ENCODE measurements around the gene DNMT3A.
A peak's percentile ranks its signal among the peaks of the same experiment; 100 is the strongest.
"Not testable (repeated sequence)": the region's sequence is repeated elsewhere in the genome, so short reads cannot be mapped to it uniquely, and the experiment has no call there.

The DNMT3A gene

DNA sequence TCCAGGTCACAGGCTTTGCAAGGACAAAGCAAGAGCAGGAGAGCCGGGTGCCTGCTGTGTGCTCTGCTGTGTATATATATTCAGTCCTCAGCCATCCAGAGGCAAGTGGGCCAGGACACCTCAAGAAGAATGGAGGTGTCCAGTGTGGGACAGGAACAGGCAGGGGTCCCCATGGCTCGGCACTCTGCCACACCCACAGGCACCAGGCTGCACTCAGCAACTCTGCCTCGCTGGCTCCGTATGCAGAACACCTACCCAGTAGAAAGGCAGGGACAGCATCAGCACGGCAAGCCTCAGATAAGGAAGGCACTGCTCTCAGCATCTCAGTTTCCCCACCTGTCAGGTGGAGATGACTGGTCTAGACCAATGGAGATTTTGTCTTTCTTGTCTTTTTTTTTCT, 57.8 kb downstream of the DNMT3A start:
- no peak for DNase-seq (ENCODE audit: low read depth)

DNA sequence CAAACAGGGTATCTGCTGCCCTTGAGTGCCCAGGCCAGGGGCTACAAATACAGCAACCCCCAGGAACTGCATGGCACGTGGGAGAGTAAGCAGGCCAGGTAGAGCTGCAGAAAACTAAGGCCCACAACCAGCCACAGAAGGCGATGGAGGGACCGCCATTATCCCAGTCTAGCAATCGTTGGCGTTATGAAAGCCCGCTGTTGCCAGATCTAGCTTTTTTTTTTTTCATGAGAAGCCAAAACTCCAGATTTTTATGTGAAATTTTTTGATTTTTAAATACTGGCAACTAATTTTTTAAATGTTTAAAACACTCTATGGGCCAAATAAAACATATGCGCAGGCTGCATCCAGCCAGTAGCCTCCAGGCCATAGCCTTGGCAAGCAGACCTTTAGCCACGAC, 59.8 kb downstream of the DNMT3A start:
- no peak for DNase-seq (ENCODE audit: low read depth)

DNA sequence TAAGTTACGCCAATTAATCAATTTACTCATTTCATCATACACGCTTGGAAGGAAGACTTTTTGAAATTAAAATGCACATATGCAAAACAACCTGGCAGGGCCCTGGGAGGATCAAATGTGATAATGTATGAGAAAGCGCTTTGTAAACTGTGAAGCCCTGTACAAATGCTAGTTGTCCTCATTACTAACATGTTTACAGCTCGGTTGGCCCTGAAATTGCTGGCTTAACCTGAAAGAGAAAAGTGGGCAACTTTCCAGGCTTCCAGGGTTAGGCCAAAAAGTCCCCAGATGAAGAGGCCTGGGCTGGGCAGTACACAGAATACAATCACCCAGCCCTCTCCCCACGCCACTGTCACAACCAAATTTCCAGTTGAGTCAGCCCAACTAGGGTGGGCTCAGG, 60.2 kb downstream of the DNMT3A start:
- no peak for DNase-seq (ENCODE audit: low read depth)

DNA sequence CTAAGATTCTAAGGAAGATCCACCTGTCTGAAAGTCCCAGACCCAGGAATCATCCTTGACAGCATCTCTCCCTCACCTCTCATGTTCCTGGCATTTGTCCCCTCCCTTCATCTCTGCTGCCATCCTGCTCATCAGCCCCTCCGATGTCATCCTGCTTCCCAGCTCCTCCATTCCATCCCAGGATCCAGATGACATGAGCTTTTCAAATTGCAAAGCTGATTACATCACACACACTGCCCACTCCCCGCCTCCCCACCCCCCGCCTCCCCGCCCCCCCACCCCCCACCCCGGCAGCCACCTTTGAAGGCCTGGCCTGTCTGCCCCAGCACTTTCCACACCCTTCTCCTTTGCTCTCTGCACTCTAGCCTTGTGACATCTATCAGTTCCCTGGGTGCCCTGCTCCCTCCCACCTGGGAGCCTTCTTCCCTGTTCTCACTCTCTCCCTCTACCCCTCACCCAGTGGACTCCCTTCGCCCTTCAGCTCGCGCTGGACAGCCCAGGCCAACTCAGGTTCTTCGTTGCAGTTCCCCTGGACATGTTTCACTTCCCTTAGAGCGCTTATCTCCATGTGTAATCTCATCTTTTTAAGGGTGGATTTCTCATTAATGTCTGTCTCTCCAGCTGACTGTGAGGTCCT, 61.6 kb downstream of the DNMT3A start:
- no peak for DNase-seq (ENCODE audit: low read depth)

DNA sequence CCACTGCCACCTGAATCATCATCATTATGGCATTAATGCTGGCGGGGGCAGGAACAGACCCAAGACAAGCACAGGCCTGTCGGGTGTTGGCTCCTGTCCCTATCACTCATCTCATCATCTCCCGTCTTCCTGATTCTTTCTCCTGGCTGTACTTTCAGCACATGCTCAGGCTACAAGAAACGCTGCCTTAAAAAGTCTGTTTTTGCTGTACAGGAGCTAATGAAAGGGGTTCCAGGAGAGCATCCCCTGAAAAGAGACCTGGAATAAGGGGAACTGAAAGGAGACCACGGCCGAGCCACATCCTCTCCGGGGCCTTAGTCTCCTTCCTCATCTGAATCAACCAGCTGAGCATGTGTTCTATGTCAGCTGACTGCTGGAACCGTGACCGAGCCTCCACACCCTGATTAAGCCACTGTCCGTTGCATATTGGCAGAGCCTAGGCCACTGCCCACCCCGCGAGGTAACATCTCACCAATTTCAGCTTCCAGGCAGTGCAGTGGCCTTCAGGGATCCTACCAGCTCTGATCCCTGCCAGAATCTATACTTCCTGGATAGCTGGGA, 62.6 kb downstream of the DNMT3A start:
- DNase-seq (ENCODE audit: low read depth): no peak

DNA sequence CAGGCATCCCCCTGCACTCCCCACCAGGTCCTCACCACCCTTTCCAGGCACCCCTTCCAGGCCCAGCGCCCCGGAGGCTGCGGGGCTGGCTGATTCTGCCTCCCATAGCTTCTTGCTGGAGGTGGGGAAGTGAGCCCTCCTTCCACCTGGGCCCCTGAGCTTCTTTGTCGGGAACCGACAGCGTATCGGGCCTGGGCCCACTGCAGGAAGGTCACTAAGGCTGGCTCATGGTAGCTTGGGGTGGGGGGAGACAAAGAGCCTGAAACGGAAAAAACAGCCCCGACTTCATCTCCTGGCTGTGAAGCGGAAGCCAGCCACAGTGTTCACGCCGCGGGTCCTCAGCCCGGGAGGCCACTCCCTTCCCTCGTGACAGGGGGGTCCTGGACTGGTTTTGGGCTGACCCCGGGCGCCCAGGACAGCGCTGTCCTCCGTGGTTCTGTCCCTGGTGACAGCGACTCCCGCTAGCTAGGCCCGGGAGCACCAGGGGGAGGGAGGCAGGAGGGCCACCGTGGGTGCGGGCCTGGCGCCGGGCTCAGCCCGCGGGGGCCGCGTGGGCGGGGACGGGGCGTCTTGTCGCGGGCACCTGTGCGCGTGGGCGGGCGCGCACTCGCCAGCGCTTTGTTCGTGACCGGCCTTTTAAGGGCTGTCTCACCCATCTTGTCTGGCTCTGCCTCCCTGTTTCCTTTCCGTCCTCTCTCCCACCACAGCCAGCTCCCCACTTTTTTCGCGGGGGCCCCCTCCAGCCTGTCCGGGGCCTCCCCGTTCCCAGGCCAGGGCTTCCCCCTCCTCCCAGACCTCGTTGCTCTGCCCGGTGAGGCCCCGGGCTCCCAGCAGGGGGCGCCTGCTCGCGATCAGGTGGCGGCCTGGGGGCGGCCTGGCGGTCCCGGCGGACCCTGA, 64.9 kb downstream of the DNMT3A start:
- DNase-seq (ENCODE audit: low read depth): peak; percentile 64

DNA sequence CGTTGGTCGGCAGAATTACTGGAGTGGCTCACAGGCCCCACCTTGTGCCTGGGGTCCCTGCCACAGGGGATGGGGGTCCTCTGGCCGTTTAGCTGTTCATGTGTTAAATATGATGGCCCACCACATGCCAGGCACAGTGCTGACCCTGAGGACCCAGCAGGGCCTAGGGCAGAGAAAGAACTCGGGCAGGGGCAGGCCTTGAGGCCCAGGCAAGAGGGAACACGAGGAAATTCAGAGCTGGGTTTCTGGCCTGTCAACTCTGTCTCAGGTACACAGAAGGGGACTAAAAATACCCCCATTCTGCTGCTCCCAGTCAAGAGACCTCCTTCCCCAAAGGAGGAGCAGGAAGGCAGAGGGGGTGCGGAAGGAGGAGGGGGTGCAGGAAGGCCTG, 66.2 kb downstream of the DNMT3A start:
- no peak for DNase-seq (ENCODE audit: low read depth)

DNA sequence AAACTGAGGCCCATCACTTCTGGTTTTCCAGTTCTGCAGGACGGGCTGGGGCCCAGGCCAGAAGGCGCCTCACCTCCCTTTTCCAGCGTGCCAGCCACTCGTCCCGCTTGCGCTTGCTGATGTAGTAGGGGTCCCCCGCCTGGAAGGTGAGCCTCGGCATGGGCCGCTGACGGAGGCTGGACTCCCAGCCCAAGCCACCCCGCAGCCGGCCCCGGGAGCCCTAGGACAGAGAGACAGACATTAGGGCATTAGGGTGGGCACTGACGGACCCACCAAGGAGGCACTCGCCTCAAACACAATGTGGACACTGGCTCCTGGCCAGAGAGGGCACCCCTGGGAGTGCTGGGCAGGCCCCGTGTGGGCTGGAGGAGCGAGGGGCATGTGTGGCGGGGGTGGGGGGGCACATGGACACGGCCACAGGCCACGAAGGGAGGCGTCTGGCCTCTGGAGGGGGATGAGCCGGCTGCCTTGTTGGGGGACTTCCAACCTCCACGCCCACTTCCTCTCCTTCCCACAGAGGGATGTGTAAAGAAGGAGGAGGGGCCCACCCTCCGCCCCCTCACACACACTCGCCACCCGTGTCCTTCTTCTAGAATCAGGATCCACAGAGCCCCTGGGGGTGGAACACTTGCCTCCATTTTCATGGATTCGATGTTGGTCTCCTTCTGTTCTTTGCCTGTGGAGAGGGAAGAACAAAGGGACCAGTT, 66.7 kb downstream of the DNMT3A start:
- no peak for DNase-seq (ENCODE audit: low read depth)

DNA sequence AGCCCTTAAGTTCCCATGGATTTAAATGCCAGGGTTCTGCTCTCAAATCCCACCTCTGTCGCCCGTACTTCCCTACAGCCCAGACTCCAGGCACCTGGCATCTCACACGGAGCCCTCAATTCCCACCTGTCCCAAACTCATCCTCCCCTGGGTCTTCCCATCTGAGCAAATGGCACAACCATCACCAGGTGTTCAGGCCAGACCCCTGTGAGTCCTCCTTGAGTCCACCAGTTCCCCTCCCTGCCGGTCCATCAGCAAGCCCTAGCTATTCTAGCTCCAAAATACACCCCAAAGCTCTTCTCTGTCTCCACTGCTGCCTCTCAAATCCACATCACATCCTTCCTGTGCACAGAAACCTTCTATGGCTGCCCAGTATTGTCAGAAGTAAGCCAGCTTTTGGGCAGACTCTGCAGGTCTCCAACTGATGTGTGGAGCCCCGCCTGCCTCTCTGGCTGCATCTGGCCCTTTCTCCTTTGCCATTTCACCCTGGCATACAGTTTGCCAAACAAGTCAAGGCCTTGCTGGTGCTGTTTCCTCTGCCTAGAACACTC, 67.7 kb downstream of the DNMT3A start:
- no peak for DNase-seq (ENCODE audit: low read depth)

DNA sequence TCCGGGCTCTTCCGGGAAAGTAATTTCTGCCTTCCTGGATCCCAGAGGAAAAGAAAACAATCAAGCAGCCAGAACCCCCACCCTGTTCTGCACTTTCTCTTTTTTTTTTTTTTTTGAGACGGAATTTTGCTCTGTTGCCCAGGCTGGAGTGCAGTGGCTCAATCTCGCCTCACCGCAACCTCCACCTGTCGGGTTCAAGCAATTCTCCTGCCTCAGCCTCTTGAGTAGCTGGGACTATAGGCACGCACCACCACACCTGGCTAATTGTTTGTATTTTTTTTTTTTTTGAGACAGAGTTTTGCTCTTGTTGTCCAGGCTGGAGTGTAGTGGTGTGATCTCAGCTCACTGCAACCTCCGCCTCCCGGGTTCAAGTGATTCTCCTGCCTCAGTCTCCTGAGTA, 69.0 kb downstream of the DNMT3A start:
- not testable (repeated sequence) for DNase-seq (ENCODE audit: low read depth)

DNA sequence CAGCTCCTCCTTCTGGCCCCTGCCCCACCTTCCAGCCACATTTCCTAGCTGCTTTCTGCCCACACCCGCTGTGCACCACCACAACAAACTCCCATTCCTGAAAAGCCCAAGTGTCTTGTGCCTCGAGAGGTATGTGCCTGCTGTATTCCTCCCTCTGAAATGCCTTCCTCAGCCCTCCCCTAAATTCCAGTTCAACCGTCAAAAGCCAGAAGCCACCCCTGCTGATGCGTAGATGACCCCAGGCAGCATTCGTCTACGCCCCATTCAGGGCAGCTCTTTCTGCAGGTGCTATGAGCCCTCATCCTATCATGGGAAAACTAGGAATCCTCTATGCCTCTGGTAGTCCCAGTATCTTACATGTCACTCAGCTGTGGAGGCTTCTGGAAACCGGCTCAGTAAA, 71.7 kb downstream of the DNMT3A start:
- no peak for DNase-seq (ENCODE audit: low read depth)

DNA sequence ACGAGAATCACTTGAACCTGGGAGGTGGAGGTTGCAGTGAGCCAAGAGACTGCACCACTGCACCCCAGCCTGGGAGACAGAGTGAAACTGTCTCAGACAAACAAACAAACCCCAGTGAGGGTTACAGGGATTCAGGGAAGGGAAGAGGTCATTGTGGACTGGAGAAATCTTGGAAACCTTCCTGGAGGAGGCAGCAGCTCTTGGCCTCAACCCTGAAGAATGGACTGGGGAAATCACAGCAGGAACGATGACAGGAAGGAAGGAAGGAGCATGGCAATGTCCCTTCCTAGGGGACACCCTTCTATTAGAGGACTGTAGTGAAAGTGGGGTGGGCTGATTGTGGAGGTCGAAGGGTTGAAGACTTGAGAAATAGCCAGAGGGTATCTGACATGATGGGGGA, 72.5 kb downstream of the DNMT3A start:
- no peak for DNase-seq (ENCODE audit: low read depth)

DNA sequence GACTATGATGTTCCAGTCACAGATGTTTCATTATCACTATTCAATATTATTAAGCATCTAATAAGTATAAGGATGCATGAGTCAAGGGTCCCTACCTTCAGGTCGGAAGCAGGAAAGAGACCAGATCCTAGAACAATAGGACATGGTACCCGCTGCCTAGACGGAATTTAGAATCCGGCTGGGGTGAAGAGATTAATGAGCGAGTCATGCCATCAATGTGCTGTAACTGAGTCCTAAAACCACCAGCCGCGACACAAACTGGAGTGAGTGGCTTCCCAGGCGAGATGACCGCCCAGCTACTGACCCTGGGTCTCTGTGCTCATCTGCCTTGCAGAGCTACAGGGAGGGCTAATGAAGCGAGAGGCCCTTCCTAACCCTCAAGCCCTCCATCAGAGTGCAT, 73.6 kb downstream of the DNMT3A start:
- DNase-seq (ENCODE audit: low read depth): no peak

DNA sequence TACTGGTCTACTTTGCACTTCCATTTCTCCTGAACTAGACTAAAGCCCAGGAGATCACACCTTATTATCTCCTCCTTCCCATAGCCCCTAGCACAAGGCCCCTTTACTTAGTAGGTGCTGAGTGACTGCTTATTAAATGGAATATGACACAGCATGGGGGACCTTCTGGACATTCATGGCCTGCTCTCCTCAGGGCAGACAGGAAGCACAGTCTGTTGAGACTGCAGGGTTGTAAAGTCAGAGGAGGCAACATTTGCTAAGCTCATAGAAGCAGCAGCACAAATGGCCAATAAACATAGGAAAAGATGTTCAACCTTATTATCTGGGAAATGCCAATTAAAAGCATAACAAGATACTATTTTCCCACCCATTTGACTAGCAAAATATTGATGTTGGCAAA, 75.3 kb downstream of the DNMT3A start:
- DNase-seq (ENCODE audit: low read depth): no peak

DNA sequence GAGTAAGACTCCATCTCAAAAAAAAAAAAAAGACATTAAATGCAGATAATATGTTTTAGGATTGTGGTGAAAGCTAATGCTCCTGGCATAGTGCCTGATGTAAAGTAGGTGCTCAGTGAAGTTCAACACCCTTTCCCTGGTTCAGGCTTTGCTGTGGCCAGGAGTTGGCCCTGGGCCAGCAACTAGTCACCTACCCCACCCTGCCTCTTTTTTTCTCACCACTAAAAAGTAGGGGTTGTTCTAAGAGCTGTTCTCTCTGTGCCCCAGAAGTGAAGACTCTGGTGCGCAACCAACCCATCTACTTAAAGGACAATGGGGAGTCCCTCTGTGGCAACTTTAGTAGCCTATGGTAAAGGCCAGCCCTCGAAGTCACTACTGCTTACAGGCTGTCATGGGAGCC, 75.9 kb downstream of the DNMT3A start:
- no peak for DNase-seq (ENCODE audit: low read depth)

DNA sequence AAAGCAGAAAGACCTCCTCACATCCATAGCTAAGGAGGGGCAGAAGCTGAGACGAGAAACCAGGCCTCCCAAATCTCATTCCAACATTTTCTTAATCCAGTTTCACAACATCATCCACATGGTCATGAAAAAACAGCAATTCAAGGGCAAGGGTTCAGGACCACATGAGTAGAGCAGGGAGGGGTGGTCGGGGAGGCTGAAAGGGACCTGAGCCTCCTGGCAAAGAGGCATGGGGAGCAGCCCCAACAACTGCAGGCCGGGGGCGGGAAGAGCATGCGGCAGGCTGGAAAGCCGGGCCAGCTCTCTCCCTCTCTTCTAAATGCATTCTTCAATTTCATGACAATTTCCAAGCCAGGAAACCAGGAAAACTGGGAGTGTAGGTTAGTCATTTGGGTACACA, 76.7 kb downstream of the DNMT3A start:
- DNase-seq (ENCODE audit: low read depth): no peak

DNA sequence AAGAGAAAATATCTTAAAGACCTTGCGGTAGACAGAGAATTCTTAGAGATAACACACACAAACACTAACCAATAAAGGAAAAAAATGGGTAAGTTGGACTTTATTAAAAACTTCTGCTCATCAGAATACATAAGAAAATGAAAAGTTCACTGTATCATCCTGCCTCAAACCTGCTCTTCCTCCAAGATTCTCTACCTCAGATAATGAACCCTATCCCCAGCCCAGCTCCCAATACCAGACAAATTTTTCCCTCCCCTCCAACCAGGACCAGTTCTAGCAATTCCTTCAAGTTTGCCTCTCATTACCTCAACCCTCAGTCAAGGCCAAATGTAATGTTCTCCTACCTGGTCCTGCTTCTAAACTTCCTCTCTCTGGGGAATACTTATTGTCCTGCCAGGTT, 79.4 kb downstream of the DNMT3A start:
- no peak for DNase-seq (ENCODE audit: low read depth)

DNA sequence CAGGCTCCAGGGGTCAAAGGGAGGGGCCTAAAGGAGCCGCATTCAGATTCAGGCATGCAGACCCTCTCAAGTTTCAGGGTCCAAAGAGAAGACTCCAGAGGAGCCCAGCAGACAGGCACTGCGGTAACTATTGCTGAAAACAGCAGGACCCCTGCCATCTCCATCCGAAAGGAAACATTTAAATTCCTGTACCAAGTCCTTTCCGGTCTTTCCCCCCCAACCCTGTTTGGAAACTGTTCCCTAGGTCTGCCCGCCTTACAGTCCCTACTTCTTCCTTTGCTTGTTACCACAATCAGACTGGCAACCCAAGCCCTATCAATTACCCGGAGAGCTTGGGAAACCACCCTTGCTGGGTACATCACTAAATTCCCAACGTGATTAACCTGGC, 82.0 kb downstream of the DNMT3A start:
- no peak for DNase-seq (ENCODE audit: low read depth)

DNA sequence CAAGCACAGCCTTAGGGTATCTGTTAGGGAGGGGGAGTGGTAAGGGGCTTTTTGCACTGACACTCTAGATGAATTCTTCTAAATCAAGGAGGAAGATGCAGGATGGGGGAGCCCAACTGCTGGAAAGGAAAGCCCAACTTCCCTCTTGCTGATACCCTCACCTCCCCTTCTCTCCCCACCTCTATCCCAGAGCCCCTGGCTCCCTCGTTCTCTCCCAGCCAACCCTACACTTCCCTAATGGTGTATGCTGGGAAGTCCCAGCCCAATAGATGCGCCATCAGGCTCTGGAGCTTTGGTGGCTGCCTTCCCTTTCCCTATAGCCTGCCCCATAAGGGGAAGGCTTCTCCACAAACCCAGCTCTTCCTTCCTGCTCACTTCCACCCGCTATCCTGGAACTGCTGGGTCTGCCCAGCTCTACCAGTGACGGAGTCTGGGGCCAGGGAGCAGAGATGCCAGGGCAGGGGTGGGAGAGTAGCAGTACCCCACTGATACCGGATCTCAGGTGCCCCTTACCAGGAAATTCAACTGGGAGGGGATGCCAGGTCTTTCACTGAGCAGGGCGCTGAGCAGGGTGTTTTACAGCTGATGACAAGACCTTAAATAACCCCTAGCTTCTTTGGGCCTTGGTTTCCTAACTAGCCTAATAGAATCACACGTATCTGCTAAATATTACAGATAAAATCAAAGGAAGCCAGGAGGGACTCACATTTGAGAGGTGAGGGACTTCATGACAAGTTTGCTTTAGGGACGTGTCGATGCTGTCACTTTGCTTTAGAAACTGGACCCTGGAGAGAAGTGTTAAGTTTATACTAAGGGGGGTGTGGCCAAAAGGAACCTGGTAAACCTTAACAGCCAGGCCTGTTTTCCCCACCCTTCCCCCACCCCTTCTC, 82.6 kb downstream of the DNMT3A start:
- DNase-seq (ENCODE audit: low read depth): no peak

DNA sequence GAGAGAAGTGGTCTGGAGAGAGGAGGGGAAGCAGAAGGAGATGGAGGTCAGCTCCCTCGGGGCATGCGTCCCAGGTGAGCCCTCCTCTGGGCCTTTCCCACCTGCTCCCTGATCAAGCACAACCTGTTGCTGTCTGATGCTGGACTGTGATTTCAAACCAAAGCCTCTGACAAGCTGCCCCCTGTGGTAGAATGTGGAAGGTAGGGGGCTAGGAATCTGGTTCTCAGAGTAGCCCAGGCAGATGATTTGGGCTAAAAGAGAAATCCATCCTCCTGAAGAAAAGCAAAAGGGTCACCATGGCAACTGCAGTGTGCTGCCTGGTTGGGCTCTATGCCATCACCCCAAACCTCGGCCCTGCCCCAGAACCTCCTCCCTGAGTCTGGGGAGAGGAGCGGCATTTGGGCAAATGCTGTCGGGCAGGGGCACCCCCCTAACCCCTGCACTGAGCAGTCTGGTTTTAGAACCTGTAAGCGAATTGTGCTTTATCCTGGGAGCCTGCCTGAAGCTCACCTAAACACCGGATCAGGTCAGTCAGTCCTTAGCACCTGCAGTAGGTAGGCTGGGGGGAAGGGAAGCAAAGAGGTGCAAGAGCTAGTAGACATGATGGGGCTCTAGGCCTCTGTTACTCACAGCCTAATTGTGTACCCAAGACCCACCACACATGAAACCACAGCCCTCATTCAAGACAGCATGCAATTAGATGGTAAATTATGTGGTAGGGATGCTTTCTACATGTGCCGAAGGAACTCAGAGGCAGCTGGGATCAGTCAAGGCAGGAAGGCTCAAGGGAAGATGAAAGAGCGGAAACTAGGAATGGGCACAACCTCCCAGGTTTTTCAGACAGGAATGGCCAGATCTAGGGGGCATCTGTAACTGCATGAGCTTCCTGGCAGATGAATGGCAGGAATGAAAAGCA, 83.5 kb downstream of the DNMT3A start:
- no peak for DNase-seq (ENCODE audit: low read depth)

Measured in activated T-cell treated with anti-CD3 and anti-CD28 coated beads for 1 hour (primary cell).